ENCODE results near the gene MYO5C. TPM values are rescaled to one million over a fixed set of nuclear protein-coding genes. Genes with fewer than 3 reads are reported as not detected.

The MYO5C gene
- total and polyA plus RNA-seq, 2 donors (not counting 3 experiments of a cell fraction or from before 2014, with no cell fraction given) = 7.5 to 19.4 TPM

- Histone ChIP-seq H3K36me3 (ENCODE audit: control insufficient read depth in 2 of 2, extremely low read depth in 1 of 2, insufficient read depth in 2 of 2, low read length in 2 of 2) (no peaks in the 10 kb centered on the region), H4K20me1 (replicated peaks; ENCODE audit: control insufficient read depth, extremely low read depth, insufficient read depth, low read length) (no peaks in the 10 kb centered on the region), H3K79me2 (ENCODE audit: control insufficient read depth, insufficient read depth, low read length) (no peaks in the 10 kb centered on the region), H3K27me3 (ENCODE audit: control insufficient read depth in 2 of 2, insufficient read depth in 2 of 2, low read length in 2 of 2) (no peaks in the 10 kb centered on the region), H3K9me3 (replicated peaks; ENCODE audit: control insufficient read depth, insufficient read depth, low read length) (no peaks in the 10 kb centered on the region), H3K9ac (replicated peaks; ENCODE audit: extremely low read depth, insufficient read depth, low read length) (no peak overlapping the region), H3K27ac (ENCODE audit: insufficient read depth, low read depth, low read length) (no peak overlapping the region), H3K4me1 (ENCODE audit: control insufficient read depth, extremely low read depth, insufficient read depth, low read length) (peaks cover 9% of the 10 kb centered on the region), H3K9me1 (replicated peaks; ENCODE audit: control insufficient read depth, extremely low read depth, insufficient read depth, low read length) (no peaks in the 10 kb centered on the region), H3K4me2 (ENCODE audit: insufficient read depth, low read length) (no peak overlapping the region), H2AFZ (ENCODE audit: low read depth, low read length) (peak overlapping the region; percentile 98), H3K4me3 (replicated peaks in 1 of 3; ENCODE audit: insufficient read depth in 1 of 3, low read depth in 1 of 3, low read length in 3 of 3) (no peak overlapping the region)
- ChIA-PET CTCF (no interaction called here), POLR2A (no interaction called here)
- dilution Hi-C loops (cut with MboI; ENCODE audit: extremely low pct_ligation_motif_present, low sequenced_read_pairs) = no loop called here
- FAIRE-seq (no peak), DNase-seq (ENCODE audit: low read depth, low spot score) (no peak)
- no TSS peak for BruUV-seq (replicated peaks)
- TF ChIP-seq MYC (IDR thresholded peaks at IDR 0.05; ENCODE audit: low read depth, low read length) (no peak), FOS (IDR thresholded peaks at IDR 0.05; ENCODE audit: borderline replicate concordance, insufficient read depth, low read length) (no peak), EZH2 (IDR thresholded peaks at IDR 0.05; ENCODE audit: borderline replicate concordance, low read depth, low read length, severe bottlenecking) (no peak), CTCF (IDR thresholded peaks at IDR 0.05; ENCODE audit: extremely low read depth in 1 of 2, insufficient read depth in 1 of 2, low read depth in 1 of 2, low read length in 2 of 2) (no peak), MAX (IDR thresholded peaks at IDR 0.05; ENCODE audit: insufficient read depth, insufficient read length) (no peak), JUN (IDR thresholded peaks at IDR 0.05; ENCODE audit: borderline replicate concordance, insufficient read depth, insufficient read length, low read depth) (no peak), POLR2A (IDR thresholded peaks at IDR 0.05; ENCODE audit: low read depth, low read length) (no peak), GATA2 (IDR thresholded peaks at IDR 0.05; ENCODE audit: insufficient read depth, insufficient read length, low read depth, low read length) (no peak), POLR2AphosphoS5 (IDR thresholded peaks at IDR 0.05; ENCODE audit: insufficient read depth, low read depth, low read length) (no peak)
- intact Hi-C loops (cut with micrococcal nuclease) = loop anchor here (5.0 kb wide), 1 partner anchor 556 kb away; no protein-coding TSS in a partner anchor
Observed at GRCh38 chr15:52180851-52181450, 114.7 kb downstream of the MYO5C start.
